GM10266 (cell line): ENCODE results near the gene EIF4B.

ENCODE experiments used
- DNase-seq: peaks from one replicate; pipeline ENCODE4 v3.0.0; 2012; ENCODE audit errors: extremely low spot score
- TF ChIP-seq, protein P1 (sequence below): IDR thresholded peaks from 2 replicates; pipeline ENCODE4 v1.5.1; 2012; ENCODE audit warnings: mild to moderate bottlenecking, low read depth; ENCODE audit not compliant: control insufficient read depth, insufficient read depth; ENCODE audit errors: missing control alignments

The EIF4B gene

DNA sequence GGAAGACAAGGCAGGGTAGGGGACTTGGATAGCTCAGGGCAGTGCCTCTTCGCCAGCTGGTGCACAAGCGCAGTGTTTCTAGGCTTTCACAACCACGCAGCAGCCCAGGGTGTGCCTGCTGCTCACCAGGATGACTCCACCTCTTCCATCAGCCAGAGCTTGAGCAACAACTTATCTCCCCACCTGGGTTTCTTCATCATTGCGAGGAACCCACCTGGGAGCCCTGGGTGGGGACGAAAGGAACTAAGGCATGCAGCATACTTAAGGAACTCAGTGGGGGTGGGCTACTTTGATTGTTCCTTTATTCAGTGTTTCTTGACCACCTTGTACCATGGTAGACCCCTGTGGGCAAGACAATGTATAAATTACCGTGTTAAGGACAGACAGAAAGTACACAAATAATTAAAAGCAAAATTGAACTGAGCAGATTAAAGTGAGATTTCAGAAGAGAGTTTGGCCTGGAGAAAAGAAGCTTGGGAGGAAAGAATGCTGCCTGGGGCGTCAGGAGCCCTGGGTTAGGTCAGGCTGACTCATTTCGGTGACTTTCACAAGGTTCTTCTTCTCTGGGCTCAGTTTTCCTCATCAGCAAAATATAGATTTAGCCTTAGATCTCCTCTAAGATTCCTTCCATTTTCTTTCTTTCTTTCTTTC, 34.5 kb upstream of the EIF4B start:
- DNase-seq, result no peak
- TF ChIP-seq, protein P1, sequence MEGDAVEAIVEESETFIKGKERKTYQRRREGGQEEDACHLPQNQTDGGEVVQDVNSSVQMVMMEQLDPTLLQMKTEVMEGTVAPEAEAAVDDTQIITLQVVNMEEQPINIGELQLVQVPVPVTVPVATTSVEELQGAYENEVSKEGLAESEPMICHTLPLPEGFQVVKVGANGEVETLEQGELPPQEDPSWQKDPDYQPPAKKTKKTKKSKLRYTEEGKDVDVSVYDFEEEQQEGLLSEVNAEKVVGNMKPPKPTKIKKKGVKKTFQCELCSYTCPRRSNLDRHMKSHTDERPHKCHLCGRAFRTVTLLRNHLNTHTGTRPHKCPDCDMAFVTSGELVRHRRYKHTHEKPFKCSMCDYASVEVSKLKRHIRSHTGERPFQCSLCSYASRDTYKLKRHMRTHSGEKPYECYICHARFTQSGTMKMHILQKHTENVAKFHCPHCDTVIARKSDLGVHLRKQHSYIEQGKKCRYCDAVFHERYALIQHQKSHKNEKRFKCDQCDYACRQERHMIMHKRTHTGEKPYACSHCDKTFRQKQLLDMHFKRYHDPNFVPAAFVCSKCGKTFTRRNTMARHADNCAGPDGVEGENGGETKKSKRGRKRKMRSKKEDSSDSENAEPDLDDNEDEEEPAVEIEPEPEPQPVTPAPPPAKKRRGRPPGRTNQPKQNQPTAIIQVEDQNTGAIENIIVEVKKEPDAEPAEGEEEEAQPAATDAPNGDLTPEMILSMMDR, result no peak

DNA sequence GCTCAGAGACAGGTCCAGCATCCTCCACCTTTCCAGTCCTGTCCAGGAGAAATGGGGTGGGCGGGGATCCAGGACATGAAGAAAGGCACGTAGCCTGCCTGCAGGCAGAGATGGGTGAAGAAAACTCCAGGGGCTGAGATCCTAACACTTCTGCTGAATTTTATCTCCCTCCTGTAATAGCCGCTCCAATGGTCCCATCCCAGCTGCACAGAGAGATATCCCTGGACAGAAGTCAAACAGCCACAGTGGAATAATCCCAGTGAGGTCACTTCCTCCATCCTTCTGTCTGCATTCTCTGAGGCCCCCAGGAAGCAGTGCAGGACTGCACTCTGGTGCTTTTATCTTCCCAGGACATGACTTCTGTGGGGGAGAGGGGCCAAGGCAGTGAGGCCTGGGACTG, 31.1 kb upstream of the EIF4B start:
- TF ChIP-seq, protein P1, result no peak
- no peak for DNase-seq

DNA sequence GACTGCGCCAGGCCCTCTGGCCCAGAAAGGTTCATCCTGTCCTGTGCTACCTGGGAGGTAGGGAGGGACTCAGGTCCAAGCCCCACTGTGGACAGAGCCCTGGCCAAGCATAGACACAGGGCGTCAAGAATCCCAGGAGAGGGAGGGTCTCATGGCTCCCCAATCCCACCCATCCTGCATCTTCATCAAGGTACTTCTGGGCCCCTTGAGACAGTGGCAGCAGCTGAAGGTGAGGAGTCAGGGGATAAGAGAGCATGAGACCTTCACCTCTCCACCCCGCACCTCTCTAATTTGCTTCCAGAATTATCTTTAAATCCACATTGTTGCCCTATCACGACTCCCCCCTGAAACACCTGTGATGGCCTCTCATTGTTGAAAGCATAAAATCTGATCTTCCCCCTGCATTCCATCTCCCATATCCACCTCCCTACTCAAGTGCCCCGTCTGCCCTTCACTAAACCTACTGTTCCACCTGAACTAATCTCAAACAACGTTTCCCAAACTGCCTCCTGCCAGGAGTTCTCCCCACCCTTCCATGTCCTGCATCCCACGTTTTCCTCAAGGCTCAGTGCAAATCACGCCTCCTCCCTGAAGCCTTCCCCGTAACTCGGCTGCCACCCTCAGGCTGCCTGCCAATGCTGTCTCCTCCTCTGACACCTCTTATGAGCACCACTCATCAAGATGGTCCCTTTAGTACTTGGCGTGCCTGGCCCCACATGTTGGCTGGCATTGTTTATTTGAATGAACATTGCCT, 30.3 kb upstream of the EIF4B start:
- DNase-seq, result no peak
- TF ChIP-seq, protein P1, result no peak

DNA sequence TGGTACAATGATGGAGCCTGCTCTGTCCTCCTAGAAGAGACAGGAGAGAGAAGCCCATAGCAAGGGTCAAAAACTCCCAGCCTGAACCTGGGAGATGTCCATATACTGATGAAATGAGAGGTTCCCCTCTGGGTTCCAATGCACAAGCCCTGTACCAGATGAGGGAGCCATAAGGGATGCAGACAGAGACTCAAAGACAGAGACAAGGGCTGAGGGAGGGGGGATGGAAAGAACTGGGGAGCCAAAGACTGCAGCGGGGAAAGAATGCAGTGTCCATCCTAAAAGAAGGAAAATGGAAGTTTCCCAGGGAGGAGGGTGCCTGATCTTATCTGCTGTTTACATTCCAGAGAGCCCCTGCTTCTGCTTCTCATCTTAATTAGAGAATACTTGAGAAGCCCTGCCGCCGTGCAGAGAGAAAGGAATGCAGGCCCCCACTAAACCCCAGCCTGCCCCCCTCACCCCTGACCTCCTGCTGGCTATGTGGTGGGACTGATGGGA, 29.6 kb upstream of the EIF4B start:
- TF ChIP-seq, protein P1, result no peak
- DNase-seq, result no peak

DNA sequence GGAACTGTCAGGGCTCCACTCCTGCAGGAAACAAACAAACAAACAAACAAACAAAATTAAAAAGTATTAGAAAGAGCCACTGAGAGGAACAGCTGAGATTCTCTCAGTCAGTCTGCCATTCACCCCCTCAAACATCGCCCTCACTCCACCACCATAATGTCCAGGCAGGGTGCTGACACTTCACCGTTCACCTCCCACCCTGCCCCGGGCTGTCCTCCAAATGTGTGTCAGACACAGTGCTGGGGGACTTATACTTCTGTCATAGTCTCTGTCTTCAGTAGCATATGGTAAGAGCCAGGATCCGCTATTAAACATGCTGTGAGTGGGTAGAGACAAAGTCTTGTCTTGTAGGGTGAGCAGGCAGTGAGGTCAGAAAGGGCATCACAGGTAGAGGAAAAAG, 29.1 kb upstream of the EIF4B start:
- no peak for DNase-seq
- TF ChIP-seq, protein P1, result no peak

DNA sequence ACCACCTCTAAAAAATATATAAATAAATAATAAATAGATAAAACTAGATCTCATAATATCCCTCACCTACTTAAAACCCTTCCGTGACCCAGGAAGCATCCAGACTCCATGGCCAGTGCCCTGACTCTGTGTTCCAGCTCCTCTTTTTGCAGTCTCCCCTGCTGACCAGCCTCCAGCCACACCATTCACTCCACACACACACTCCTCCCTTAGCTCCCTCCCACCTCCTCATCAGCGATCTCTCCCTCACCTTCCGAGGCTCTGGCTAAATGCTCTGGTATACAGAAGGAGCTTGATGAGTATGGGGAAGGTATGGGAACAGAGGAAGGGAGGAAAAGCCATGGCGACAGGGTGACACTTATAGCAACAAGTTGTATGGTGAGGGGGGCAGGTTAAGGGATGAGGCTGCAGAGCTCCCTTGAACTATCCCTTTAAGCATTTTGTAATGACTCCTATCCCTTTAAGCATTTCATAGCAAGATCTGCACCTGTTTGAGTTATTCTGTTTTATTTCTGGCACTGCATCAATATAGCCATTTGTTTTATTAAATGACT, 26.1 kb upstream of the EIF4B start:
- TF ChIP-seq, protein P1, result no peak
- DNase-seq, result no peak

DNA sequence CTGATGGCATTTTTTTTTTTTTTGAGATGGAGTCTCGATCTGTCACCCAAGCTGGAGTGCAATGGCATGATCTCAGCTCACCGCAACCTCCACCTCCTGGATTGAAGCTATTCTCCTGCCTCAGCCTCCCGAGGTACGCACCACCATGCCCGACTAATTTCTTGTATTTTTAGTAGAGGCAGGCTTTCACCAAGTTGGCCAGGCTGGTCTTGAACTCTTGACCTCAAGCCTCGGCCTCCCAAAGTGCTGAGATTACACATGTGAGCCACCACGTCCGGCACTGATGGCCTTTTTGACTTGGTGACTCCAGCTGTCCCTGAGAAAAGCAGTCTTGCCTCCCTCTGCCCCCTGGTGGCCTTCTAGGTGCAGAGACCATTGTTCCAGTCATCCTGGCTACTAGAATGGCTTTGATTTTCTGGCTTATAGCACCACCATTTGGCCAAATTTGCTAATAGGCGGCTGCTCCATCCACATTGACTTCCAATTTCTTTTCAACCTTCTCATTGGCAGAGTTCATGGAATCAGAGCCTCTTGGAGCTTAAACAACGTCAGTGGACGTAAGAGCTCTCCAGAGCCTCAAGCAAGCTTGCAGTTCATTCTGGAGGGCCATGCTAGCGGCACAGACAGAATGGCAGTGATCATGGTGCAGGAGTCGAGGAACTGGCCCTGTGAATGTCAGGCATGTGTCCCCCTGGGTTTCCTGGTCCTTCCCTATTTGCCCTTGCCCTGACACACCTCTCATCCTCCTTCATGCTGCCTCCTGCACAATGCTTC, 25.4 kb upstream of the EIF4B start:
- DNase-seq, result peak; percentile 82
- TF ChIP-seq, protein P1, result peak; percentile 99
